NCI-H2227 (cell line): ENCODE data around the gene NCOA6.
A peak's percentile ranks its signal among the peaks of the same experiment; 100 is the strongest.
"Not testable (repeated sequence)": the region's sequence is repeated elsewhere in the genome, so short reads cannot be mapped to it uniquely, and the experiment has no call there.

ENCODE experiments used
- DNase-seq: peaks from one replicate; lab custom pipeline; 2025; ENCODE audit not compliant: unreplicated experiment; lab: John Stamatoyannopoulos, UW

NCOA6 gene

GRCh38 chr20:34831936-34832335 is 6.5 kb upstream of the NCOA6 start:
- no peak for DNase-seq

- no peak for DNase-seq
These were observed 3.7 kb upstream of the NCOA6 start for GRCh38 chr20:34829191-34829590.

GRCh38 chr20:34824806-34825529 is 483 bp downstream of the NCOA6 start:
- DNase-seq, result peak; percentile 78

- DNase-seq, result peak; percentile 71
These were observed 1.0 kb downstream of the NCOA6 start for GRCh38 chr20:34824452-34824805.

GRCh38 chr20:34824026-34824425 is 1.4 kb downstream of the NCOA6 start:
- no peak for DNase-seq

DNA sequence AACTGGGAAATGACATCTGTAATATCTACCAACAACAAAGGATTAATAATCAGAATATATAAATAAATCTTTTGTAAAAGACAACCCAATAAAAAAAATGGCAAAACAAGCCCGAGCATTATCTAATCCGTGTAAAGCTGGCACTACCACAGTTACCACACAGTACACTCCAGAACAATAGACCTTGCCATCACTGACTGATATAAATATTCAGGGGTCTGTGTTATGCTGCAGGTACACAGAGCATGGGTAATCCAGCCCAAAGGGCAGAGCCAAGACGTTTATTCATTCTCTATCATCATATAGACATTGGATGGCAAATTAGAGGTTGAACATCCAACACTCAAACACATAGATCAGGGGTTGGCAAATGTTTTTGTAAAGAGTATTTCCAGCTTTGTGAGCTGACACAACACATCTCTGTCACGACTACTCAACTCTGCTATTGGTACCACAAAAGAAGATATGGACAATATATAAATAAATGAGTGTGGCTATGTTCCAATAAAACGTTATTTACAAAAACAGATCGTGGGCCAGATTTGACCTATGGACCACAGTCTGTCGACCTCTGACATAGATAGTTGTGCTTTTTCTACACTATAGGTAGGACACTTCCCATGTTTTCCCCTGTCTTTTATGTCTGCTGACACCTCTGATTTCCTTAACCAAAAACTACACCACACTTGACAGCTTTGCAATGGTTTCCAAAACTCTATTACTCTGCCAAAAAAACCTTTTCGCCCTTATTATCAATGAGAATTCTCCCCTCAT is 4.5 kb downstream of the NCOA6 start:
- DNase-seq, result no peak

- no peak for DNase-seq
These were observed 7.7 kb downstream of the NCOA6 start for GRCh38 chr20:34817801-34818200.

- no peak for DNase-seq
These were observed 8.4 kb downstream of the NCOA6 start for GRCh38 chr20:34817072-34817471.

DNA sequence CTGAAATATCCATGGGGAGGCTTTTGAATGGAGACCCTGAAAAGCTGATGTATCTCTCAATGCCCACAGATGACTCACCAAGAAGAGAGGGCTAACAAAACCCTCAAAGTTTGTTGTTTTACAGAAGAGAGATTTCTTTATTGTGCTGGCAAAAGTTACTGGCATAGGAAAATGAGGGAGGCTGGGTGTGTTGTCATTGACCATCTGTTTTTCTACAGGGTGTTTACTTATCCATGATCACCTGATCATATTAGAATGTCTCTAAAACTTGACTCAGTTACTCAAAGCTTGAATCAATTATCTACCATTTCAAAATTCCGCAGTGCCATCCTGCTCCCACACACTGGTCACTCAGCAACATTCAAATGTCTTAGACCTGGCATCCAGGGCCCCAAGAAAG is 9.8 kb downstream of the NCOA6 start:
- no peak for DNase-seq

- DNase-seq, result no peak
These were observed 16.9 kb downstream of the NCOA6 start for GRCh38 chr20:34808583-34808982.

DNA sequence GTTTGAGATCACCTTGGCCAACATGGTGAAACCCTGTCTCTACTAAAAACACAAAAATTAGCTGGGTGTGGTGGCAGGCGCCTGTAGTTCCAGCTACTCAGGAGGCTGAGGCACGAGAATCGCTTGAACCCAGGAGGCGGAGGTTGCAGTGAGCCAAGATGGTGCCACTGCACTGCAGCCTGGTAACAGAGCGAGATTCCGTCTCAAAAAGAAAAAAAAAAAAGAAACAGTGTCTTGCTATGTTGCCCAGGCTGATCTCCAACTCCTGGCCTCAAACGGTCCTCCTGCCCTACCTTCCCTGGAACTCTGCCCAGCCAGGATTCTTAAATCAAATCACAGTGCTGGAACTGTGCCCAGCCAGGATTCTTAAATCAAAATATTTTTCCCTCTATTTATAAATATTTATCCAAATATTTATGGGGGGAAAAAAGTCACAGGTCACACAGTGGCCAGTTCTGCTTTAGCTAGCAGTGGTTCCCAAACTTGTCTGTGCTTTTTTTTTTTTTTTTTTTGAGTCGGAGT is 17.4 kb downstream of the NCOA6 start:
- DNase-seq, result not testable (repeated sequence)

- DNase-seq, result no peak
These were observed 19.2 kb downstream of the NCOA6 start for GRCh38 chr20:34806255-34806654.

DNA sequence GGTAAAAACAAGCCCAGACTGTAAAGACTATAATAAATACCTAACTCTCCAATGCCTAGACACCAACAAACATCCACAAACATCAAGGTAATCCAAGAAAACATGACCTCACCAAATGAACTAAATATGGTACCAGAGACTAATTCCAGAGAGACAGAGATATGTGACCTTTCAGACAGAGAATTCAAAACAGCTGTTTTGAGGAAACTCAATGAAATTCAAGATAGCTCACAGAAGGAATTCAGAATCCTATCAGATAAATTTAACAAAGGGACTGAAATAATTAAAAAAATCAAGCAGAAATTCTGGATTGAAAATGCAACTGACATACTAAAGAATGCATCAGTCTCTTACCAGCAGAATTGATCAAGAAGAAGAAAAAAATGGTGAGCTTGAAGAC is 26.6 kb downstream of the NCOA6 start:
- no peak for DNase-seq

GRCh38 chr20:34798328-34798727 is 27.1 kb downstream of the NCOA6 start:
- DNase-seq, result no peak

- no peak for DNase-seq
These were observed 28.1 kb downstream of the NCOA6 start for GRCh38 chr20:34797012-34797995.

DNA sequence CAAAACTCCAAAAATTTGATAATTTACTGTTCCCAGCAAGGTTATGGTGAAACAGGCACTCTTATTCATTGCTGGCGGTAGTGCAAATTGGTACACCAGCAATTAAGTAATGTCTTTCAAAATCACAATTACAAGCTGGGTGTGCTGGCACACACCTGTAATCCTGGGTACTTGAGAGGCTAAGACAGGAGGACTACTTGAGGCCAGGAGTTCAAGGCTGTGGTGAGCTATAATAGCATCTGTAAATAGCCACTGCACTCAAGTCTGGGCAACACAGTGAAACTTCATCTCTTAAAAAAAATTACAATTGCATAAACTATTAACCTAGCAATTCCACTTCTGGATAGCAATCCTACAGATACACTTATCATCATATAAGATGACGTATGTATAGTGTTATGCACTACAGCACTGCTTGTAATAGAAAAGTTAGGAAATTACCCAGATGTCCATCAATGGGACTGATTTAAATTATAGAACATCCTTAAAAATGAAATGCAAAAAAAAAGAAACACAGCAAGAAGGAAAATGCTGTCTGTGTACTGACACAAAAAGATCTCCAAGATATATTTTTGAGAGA is 31.4 kb downstream of the NCOA6 start:
- peak; percentile 10 for DNase-seq

DNA sequence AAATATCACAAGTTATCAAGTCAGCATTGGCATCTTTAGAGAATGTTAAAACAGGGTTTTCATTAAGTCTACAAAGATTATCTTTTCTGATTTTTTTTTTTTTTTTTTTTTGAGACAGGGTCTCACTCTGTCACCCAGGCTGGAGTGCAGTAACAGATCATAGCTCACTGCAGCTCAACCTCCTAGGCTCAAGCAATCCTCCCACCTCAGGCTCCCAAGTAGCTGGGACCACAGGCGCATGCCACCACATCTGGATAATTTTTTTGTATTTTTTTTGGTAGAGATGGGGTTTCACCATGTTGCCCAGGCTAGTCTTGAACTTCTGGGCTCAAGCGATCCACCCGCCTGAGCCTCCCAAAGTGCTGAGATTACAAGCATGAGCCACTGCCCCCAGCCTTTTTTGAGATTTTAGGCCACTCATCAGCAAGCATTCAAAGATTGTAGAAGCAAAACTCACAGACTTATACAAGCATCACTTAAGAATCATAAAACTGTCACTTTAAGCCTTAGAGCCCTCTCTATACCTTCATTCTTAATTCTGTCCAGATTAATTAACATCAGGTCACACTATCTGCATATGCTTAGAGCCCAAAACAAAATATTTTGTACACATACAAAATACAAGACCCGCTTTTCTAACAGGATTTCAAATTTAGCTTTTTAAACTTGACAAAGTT is 32.6 kb downstream of the NCOA6 start:
- DNase-seq, result no peak

GRCh38 chr20:34791289-34792020 is 34.0 kb downstream of the NCOA6 start:
- peak; percentile 70 for DNase-seq

GRCh38 chr20:34781220-34781619 is 44.2 kb downstream of the NCOA6 start:
- no peak for DNase-seq

- not testable (repeated sequence) for DNase-seq
These were observed 45.2 kb downstream of the NCOA6 start for GRCh38 chr20:34780291-34780690.
